PC-3 (cell line): ENCODE data around the gene COL27A1.

Experiments
- EZH2phosphoT487 ChIP-seq: fragments of 300-600 bp; sonication (generic); IDR thresholded peaks from 2 replicates; pipeline ENCODE4 v1.6.1; 2018; ENCODE audit warnings: mild to moderate bottlenecking, antibody characterized with exemption, low read length, borderline replicate concordance
- TF ChIP-seq, protein P1 (sequence below): fragments of 300-600 bp; sonication (generic); conservative IDR thresholded peaks from 2 replicates; pipeline ENCODE4 v1.5.1; 2017; ENCODE audit warnings: antibody characterized with exemption, low read depth, mild to moderate bottlenecking, low read length

DNA sequence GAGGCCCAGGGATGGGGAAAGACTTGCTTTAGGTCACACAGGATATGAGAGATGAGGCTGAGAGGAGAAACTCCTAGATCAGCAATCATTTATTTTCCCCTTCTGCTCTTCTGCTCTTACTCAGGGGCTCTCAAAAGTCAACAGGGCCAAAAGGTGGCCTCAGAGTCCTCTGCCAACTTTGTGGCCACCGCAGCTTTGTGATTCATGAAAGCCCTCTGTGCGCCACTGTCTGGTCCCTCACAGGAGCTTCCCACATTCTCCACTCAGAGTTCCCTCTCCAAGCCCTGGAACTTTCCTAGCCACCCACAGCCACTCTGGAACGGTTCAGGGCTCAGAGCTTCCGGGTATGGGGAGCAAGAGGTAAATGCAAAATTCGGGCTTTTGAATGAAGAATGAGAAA lies 82.4 kb downstream of the COL27A1 start:
- TF ChIP-seq, protein P1, sequence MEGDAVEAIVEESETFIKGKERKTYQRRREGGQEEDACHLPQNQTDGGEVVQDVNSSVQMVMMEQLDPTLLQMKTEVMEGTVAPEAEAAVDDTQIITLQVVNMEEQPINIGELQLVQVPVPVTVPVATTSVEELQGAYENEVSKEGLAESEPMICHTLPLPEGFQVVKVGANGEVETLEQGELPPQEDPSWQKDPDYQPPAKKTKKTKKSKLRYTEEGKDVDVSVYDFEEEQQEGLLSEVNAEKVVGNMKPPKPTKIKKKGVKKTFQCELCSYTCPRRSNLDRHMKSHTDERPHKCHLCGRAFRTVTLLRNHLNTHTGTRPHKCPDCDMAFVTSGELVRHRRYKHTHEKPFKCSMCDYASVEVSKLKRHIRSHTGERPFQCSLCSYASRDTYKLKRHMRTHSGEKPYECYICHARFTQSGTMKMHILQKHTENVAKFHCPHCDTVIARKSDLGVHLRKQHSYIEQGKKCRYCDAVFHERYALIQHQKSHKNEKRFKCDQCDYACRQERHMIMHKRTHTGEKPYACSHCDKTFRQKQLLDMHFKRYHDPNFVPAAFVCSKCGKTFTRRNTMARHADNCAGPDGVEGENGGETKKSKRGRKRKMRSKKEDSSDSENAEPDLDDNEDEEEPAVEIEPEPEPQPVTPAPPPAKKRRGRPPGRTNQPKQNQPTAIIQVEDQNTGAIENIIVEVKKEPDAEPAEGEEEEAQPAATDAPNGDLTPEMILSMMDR = no peak
- no peak for TF ChIP-seq EZH2phosphoT487
